ENCODE data around the gene PIGL.

- TF ChIP-seq POLR2AphosphoS5 (IDR thresholded peaks at IDR 0.05; ENCODE audit: low read depth, low read length) = no peak
- no peak for TF ChIP-seq POLR2A (IDR thresholded peaks at IDR 0.05; ENCODE audit: low read depth, low read length)
Observed at GRCh38 chr17:16243801-16244567, 27.0 kb downstream of the PIGL start.

Measured in GM12891 (cell line).